HL-60 (cell line): ENCODE measurements around the gene KAT6B.
"Not testable (repeated sequence)": the region's sequence is repeated elsewhere in the genome, so short reads cannot be mapped to it uniquely, and the experiment has no call there.

Source experiments
- DNase-seq, 2 experiments: peaks; one replicate each; pipeline ENCODE4 v3.0.0-alpha.2; 2010 to 2020; ENCODE audit warnings: low read depth in 1 of 2, low spot score in 1 of 2
- H3K27ac ChIP-seq: fragments of 250-450 bp; sonication (Bioruptor Pico); replicated peaks from 2 replicates; pipeline ENCODE4 v1.5.1; 2020; ENCODE audit warnings: mild to moderate bottlenecking, moderate library complexity
- H3K27me3 ChIP-seq: fragments of 250-450 bp; sonication (Bioruptor Pico); 2 replicates; pipeline ENCODE4 v1.5.1; 2021; ENCODE audit warnings: mild to moderate bottlenecking, moderate library complexity; ENCODE audit not compliant: insufficient read depth, poor library complexity, severe bottlenecking
- H3K4me3 ChIP-seq: replicated peaks from 2 replicates; pipeline ENCODE4 v1.5.1; 2011; ENCODE audit warnings: mild to moderate bottlenecking, control low read depth, low read length; ENCODE audit not compliant: insufficient read depth
- GABPA ChIP-seq: IDR thresholded peaks from 2 replicates; pipeline ENCODE4 v1.6.1; 2012; ENCODE audit warnings: low read depth
- POLR2AphosphoS5 ChIP-seq: IDR thresholded peaks from 2 replicates; pipeline ENCODE4 v1.6.1; 2012; ENCODE audit warnings: low read depth
- SPI1 ChIP-seq: IDR thresholded peaks from 2 replicates; pipeline ENCODE4 v1.6.1; 2012; ENCODE audit warnings: low read depth, mild to moderate bottlenecking, borderline replicate concordance
- TF ChIP-seq, protein P1 (sequence below): IDR thresholded peaks from 2 replicates; pipeline ENCODE4 v1.6.1; 2012; ENCODE audit warnings: low read depth; ENCODE audit not compliant: insufficient replicate concordance
- TF ChIP-seq, protein P2 (sequence below): IDR thresholded peaks from one replicate; pipeline ENCODE4 v1.5.1; 2011; ENCODE audit warnings: low read length, control low read depth, inconsistent platforms; ENCODE audit not compliant: insufficient read depth

Gene KAT6B

DNA sequence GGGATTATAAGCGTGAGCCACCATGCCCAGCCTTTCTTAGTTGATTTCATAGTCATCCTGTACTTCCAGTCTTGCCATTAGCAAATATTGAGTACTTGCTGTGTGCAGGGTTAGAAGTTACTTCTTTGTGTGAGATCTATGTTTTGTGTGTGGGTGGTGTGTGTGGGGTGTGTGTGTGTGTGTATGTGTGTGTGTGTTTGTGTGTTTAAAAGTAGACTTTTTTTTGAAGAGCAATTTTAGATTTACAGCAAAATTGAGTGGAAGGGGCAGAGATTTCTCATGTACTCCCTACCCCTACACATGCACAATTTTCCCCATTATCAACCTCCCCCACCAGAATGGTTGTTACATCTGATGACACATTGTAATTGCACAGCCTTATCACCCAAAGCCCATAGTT lies 48.2 kb downstream of the KAT6B start:
- Histone ChIP-seq H3K27ac (no peak overlapping the region), H3K4me3 (no peak overlapping the region), H3K27me3 (no peaks in the 10 kb centered on the region)
- no peak for TF ChIP-seq SPI1
- TF ChIP-seq, protein P1, sequence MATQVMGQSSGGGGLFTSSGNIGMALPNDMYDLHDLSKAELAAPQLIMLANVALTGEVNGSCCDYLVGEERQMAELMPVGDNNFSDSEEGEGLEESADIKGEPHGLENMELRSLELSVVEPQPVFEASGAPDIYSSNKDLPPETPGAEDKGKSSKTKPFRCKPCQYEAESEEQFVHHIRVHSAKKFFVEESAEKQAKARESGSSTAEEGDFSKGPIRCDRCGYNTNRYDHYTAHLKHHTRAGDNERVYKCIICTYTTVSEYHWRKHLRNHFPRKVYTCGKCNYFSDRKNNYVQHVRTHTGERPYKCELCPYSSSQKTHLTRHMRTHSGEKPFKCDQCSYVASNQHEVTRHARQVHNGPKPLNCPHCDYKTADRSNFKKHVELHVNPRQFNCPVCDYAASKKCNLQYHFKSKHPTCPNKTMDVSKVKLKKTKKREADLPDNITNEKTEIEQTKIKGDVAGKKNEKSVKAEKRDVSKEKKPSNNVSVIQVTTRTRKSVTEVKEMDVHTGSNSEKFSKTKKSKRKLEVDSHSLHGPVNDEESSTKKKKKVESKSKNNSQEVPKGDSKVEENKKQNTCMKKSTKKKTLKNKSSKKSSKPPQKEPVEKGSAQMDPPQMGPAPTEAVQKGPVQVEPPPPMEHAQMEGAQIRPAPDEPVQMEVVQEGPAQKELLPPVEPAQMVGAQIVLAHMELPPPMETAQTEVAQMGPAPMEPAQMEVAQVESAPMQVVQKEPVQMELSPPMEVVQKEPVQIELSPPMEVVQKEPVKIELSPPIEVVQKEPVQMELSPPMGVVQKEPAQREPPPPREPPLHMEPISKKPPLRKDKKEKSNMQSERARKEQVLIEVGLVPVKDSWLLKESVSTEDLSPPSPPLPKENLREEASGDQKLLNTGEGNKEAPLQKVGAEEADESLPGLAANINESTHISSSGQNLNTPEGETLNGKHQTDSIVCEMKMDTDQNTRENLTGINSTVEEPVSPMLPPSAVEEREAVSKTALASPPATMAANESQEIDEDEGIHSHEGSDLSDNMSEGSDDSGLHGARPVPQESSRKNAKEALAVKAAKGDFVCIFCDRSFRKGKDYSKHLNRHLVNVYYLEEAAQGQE: no peak
- no peak for TF ChIP-seq POLR2AphosphoS5
- TF ChIP-seq, protein P2, sequence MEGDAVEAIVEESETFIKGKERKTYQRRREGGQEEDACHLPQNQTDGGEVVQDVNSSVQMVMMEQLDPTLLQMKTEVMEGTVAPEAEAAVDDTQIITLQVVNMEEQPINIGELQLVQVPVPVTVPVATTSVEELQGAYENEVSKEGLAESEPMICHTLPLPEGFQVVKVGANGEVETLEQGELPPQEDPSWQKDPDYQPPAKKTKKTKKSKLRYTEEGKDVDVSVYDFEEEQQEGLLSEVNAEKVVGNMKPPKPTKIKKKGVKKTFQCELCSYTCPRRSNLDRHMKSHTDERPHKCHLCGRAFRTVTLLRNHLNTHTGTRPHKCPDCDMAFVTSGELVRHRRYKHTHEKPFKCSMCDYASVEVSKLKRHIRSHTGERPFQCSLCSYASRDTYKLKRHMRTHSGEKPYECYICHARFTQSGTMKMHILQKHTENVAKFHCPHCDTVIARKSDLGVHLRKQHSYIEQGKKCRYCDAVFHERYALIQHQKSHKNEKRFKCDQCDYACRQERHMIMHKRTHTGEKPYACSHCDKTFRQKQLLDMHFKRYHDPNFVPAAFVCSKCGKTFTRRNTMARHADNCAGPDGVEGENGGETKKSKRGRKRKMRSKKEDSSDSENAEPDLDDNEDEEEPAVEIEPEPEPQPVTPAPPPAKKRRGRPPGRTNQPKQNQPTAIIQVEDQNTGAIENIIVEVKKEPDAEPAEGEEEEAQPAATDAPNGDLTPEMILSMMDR: no peak
- TF ChIP-seq GABPA: no peak
- no peak for DNase-seq

DNA sequence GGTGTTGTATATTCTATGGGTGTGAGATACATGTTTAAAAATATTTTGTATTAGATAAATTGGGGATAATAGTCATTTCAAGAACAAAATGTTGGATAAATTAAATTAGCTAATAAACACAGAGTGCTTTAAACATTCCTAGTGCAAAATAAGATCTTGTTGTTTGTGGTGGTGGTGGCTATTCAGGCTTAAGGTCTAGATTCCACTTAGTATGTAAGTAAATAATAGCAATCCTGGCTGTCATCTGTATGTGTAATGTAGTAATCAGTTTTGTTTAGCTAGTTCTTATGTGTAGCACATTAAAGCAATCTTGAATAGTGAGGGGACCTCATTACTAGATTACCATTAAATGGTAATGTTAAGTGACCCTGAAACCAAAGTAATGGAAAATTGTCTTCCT lies 48.7 kb downstream of the KAT6B start:
- Histone ChIP-seq H3K27ac (no peak overlapping the region), H3K4me3 (no peak overlapping the region), H3K27me3 (no peaks in the 10 kb centered on the region)
- TF ChIP-seq, protein P2: no peak
- TF ChIP-seq POLR2AphosphoS5 (no peak), GABPA (no peak), SPI1 (no peak)
- TF ChIP-seq, protein P1: no peak
- no peak for DNase-seq

DNA sequence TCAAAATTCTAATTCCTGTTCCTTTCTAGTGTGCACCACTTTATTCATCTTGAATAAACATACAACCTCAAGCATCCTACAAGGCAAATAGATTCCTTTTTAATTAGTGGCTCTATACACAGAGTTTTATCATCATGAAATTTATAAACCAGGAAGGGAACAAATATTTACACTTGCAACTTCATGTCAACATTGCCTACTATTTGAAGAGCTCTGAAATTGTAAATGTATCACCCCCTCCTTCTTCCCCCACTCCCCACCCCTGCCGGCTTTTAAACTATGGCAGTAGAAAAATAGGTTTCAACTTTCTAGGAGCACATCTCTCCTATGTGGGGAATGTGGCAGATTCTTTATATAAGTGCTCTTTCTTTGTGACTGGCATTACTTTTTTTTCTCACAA lies 49.6 kb downstream of the KAT6B start:
- DNase-seq: no peak
- TF ChIP-seq, protein P1: no peak
- TF ChIP-seq SPI1: no peak
- TF ChIP-seq, protein P2: no peak
- TF ChIP-seq GABPA: no peak
- TF ChIP-seq POLR2AphosphoS5: no peak

DNA sequence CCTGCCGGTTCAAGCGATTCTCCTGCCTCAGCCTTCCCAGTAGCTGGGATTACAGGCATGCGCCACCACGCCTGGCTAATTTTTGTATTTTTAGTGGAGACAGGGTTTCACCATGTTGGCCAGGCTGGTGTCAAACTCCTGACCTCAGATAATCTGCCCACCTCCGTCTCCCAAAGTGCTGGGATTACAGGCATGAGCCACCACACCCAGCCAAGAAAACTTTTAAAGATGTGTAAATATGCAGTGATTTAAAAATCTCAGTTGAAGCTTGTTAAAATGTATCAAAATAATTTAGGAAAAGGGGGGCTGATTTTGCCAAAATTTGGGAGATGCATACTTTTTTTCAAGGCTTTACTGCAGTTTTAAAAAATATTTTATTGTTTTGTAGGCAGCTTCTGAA lies 50.7 kb downstream of the KAT6B start:
- DNase-seq, H3K27ac ChIP-seq, H3K4me3 ChIP-seq, H3K27me3 ChIP-seq: not testable (repeated sequence)

More for the DNA sequence above, 49.6 kb downstream of the KAT6B start:
- no peak overlapping the region for H3K27ac ChIP-seq
- no peaks in the 10 kb centered on the region for H3K27me3 ChIP-seq
- H3K4me3 ChIP-seq: no peak overlapping the region
